Stimulated activated CD8-positive, alpha-beta memory T cell treated with anti-CD3 and anti-CD28 coated beads, Interleukin-4, amount 100 ng/mL, for 1 hour (primary cell): Measurements from ENCODE around the gene GPRC6A.
"Not testable (repeated sequence)": the region's sequence is repeated elsewhere in the genome, so short reads cannot be mapped to it uniquely, and the experiment has no call there.

Experiments used
- DNase-seq, 2 donors: peaks; one replicate each; pipeline ENCODE4 v3.0.0-alpha.2; 2020; ENCODE audit warnings: low read depth in 2 of 2, low spot score in 1 of 2

The GPRC6A gene

GRCh38 chr6:116828983-116829382 is at the start of gene GPRC6A:
GPRC6A (minus strand) TSS chr6:116829083; CDS start chr6:116829013, 70 bp downstream.
- DNase-seq, result no peak

- no peak for DNase-seq
These were observed 48.9 kb upstream of the GPRC6A start for GRCh38 chr6:116877743-116878142.

- no peak for DNase-seq
These were observed 48.0 kb upstream of the GPRC6A start, which contains the start of gene RFX6 for GRCh38 chr6:116876635-116877611. RFX6 (plus strand) TSS chr6:116877242; CDS start chr6:116877276, 34 bp downstream.

GRCh38 chr6:116876107-116876506 is 47.2 kb upstream of the GPRC6A start:
- no peak for DNase-seq

GRCh38 chr6:116872771-116873170 is 43.9 kb upstream of the GPRC6A start:
- no peak for DNase-seq

GRCh38 chr6:116866281-116866871 is 37.5 kb upstream of the GPRC6A start:
- DNase-seq, result no peak

- DNase-seq, result no peak
These were observed 30.4 kb upstream of the GPRC6A start for GRCh38 chr6:116859264-116859663.

GRCh38 chr6:116858060-116858459 is 29.2 kb upstream of the GPRC6A start:
- no peak for DNase-seq

- DNase-seq, result no peak
These were observed 18.3 kb upstream of the GPRC6A start for GRCh38 chr6:116847227-116847626.

- no peak for DNase-seq
These were observed 13.6 kb upstream of the GPRC6A start for GRCh38 chr6:116842459-116842858.

- no peak for DNase-seq
These were observed 11.2 kb upstream of the GPRC6A start for GRCh38 chr6:116840091-116840490.

- DNase-seq, result no peak
These were observed 7.9 kb upstream of the GPRC6A start for GRCh38 chr6:116836606-116837342.

- not testable (repeated sequence) for DNase-seq
These were observed 5.6 kb upstream of the GPRC6A start for GRCh38 chr6:116834526-116834925.

GRCh38 chr6:116827561-116828240 is 1.2 kb downstream of the GPRC6A start:
- no peak for DNase-seq

GRCh38 chr6:116816336-116816735 is 12.5 kb downstream of the GPRC6A start:
- not testable (repeated sequence) for DNase-seq

GRCh38 chr6:116812051-116812650 is 16.7 kb downstream of the GPRC6A start:
- no peak for DNase-seq

- no peak for DNase-seq
These were observed 26.9 kb downstream of the GPRC6A start for GRCh38 chr6:116801971-116802370.

GRCh38 chr6:116799945-116800344 is 28.9 kb downstream of the GPRC6A start:
- DNase-seq, result no peak

GRCh38 chr6:116797585-116797984 is 31.3 kb downstream of the GPRC6A start:
- DNase-seq, result no peak

- no peak for DNase-seq
These were observed 35.7 kb downstream of the GPRC6A start for GRCh38 chr6:116793224-116793623.

GRCh38 chr6:116783852-116784251 is 45.0 kb downstream of the GPRC6A start:
- DNase-seq, result no peak
